Measurements from ENCODE around the gene FXN.
"Not testable (repeated sequence)": the region's sequence is repeated elsewhere in the genome, so short reads cannot be mapped to it uniquely, and the experiment has no call there.

The FXN gene

GRCh38 chr9:69035438-69036308, at the start of gene FXN:
Gene FXN, plus strand, starts transcription at chr9:69035752. Its CDS starts 31 bp downstream, at chr9:69035783.
- no peak for FAIRE-seq

DNA sequence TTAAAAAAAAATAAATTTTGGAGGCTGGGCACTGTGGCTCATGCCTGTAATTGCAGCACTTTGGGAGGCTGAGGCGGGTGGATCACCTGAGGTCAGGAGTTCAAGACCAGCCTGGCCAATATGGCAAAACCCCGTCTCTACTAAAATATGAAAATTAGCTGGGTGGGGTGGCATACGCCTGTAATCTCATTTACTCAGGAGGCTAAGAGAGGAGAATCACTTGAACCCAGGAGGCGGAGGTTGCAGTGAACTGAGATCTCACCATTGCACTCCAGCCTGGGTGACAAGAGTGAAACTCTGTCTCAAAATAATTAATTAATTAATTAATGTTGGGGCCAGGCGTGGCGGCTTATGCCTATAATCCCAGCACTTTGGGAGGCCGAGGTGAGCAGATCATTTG, 48.6 kb upstream of the FXN start:
- not testable (repeated sequence) for FAIRE-seq

GRCh38 chr9:68991457-68991856, 44.1 kb upstream of the FXN start:
- FAIRE-seq = no peak

DNA sequence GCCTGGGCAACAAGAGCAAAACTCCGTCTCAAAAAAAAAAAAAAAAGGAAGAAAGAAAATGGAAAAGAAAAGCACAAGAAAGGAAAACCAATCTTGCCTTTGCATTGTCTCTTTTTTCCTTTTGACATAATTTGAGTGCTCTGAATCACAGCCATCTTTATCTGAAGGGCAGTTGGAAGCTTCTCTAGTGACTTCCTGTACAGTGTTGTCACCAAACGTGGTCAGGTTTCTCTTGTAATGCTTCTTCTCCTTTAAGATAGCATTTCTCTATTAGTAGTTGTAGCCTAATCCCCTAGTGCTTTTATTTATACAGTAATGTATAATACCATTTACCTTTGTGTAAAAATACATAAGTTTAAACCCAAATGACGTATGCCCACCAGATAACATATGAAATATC, 39.8 kb upstream of the FXN start:
- no peak for FAIRE-seq

GRCh38 chr9:68996462-68996861, 39.1 kb upstream of the FXN start:
- no peak for FAIRE-seq

- no peak for FAIRE-seq
Measured at GRCh38 chr9:68997666-68998065, 37.9 kb upstream of the FXN start.

DNA sequence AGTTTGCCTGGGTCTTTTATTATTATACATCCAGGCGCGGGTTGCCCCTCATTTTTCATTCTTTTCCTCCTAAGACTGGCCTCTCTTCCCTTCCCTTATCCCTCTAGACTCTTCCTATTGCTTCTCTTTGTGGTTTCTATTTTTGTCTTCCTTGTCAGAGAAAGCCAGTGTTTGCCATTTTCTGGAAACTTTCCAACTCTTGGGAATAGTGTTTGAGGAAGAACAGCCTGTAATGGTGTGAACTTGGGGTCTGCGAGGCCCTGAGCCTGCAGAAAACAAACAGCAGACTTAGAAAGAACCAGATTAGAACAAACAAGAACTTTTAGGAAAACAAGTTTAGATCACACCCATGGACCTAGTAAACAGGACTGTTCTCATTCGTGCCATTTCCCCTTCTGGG, 37.2 kb upstream of the FXN start:
- FAIRE-seq = no peak

DNA sequence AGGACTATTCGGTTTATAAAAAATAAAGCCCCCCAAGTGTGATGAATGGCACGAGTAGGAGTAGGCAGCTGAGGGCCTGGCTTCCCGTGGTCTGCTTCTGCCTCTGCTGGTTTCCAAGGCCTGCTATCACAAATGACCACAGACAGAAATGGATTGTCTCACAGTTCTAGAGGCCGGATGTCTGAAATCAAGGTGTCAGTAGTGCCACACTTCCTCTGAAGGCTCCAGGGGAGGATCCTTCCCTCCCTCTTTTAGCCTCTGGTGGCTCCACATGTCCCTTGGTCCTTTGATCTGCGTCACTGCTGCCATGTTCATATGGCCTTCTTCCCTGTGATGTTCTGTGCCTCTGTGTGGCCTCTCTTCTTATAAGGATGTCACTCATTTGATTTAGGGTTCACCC, 36.7 kb upstream of the FXN start:
- FAIRE-seq = no peak

- FAIRE-seq = peak; percentile 36
Measured at GRCh38 chr9:68999393-69000105, 36.0 kb upstream of the FXN start.

GRCh38 chr9:69001921-69002320, 33.6 kb upstream of the FXN start:
- no peak for FAIRE-seq

DNA sequence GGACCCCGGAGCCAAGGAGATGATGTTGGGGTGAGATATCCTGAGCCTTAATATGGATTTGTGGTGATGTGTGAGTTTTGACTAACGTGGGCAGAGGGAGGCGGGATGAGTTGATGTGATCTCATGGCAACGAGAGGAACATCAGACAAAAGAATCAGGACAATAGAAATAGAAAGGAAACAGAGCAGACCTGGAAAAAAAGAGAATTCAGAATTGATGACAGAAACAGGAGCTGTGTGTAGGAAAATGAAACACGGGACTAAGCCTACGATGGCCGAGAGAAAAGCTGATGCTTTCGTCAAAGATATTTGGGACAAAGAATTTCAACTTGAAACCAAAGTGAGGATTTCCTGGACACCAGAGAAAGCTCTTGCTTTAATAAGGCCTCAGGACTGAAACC, 32.5 kb upstream of the FXN start:
- no peak for FAIRE-seq

DNA sequence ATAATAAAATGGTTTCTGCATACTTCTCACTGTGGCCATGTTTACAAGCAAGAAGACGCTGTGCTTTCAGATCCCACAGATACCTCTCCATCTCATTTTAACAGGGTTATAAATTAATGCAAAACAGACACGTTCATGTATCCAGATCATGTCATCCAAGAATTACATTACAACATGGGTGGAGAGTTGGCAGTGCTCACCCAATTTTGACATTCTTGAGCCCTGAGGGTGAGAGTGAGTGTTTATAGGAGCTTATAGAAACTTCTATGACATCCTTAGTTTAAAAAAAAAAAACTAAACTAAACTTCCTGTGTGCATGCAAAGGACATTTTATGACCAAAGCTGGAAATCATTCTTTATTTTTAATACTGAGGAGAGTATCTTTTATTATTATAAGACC, 30.7 kb upstream of the FXN start:
- no peak for FAIRE-seq

GRCh38 chr9:69009708-69010107, 25.8 kb upstream of the FXN start:
- FAIRE-seq = no peak

DNA sequence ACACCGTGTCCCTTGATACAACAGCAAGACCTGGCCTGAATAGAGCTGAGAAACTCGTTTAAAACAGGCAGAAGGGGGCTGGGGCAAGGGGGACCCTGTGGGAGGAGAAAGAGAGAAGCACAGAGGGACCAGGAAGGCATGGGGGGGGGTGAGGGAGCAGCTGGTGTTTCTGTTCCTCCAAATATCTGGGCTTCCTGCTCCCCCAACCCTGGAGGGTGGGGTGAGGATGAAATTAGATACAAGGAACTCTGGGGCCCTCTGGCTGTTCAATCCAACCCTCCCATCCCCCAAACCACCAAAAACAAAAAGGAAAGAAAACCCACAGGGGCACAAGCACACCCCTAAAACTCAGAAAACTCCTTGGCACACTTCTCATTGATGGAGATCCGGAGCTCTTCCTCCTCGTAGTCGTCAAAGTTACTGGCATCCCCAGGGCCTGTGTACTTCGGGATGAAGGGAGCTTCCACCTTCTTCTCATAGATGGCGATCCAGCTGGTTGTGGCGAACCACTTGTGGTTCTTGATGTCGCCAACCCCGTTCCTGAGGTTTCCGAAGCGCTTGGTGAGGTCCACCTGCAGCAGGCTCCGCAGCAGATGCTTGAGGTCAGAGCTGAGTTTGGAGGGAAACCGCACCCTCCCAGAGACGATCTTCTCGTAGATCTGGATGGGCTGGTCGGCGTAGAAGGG, 22.7 kb upstream of the FXN start:
- no peak for FAIRE-seq

GRCh38 chr9:69013382-69013727, 22.2 kb upstream of the FXN start:
- no peak for FAIRE-seq

DNA sequence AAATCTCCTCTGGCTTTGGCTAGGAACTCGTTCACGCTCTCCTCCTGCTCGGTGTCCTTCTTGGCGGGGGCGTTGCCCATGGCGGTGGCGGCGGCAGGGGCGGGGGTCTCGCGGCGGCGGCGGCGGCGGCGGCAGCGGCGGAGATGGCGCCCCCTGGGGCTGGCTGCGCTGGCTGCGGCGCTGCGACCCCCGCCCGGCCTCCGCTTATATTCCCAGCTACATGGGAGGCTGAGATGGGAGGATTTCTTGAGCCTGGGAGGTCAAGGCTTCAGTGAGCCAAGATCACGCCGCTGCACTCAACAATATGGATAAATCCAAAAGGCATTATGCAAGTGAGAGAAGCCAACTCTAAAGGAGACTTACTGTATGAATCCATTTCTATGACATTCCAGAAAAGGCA, 21.5 kb upstream of the FXN start, which contains the start of gene PRKACG:
PRKACG (minus strand) TSS at position 101 of the 400 bp plus-strand sequence; CDS start at position 80, 21 bp downstream.
- FAIRE-seq = no peak

- no peak for FAIRE-seq
Measured at GRCh38 chr9:69016191-69017096, 19.1 kb upstream of the FXN start.

DNA sequence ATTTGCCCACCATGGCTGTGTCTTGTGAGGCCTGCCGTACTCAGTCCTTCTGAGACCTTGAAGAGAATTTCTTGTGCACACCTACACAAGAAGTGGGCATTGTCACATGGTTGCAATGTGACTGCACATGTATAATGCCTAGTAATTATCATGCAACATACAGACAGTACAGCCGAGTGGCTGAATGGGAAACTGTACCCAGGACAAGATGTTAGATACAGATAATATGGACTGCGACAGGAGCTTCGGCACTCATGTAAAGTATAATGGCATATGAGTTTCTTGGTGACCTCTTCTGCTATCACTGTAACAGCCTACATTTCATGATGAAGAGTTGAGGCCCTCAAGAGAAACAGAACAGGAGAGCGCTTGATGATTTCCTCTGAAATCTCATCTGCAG, 16.8 kb upstream of the FXN start:
- FAIRE-seq = no peak

GRCh38 chr9:69019808-69020207, 15.7 kb upstream of the FXN start:
- FAIRE-seq = no peak

DNA sequence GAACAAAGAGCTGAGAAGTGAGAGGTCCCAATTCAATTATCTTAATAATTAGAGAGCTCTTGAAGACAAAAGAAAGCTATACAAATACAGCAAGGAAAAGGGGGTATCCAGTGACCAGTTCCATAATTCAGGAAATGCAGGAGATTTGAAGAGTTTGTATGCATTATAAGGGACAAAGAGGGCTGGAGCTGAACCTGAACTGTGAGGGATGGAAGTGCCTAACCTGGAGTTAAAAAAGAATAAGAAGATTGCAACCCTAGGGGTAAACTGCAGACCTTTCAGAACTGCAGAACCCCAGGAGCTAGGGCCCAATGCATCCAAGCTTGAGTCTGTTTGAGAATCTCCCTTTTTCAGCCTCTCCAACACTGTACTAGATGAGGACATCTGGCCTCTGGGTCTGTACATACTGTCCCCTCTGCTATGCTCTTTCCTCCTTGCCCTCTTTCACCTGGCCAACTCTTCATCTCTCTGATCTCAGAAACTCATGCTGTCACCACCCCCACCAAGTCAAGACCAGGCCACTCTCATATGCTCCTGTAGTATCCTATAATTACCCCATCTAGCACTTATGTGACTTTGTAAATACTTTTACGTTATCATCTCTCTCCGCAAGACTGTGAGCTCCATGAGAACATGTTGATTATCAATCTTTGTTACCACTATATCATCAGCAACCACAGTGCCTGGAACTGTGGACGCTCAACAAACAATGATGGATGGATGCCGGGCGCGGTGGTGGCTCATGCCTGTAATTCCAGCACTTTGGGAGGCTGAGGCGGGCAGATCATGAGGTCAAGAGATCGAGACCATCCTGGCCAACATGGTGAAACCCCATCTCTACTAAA, 15.0 kb upstream of the FXN start:
- no peak for FAIRE-seq

DNA sequence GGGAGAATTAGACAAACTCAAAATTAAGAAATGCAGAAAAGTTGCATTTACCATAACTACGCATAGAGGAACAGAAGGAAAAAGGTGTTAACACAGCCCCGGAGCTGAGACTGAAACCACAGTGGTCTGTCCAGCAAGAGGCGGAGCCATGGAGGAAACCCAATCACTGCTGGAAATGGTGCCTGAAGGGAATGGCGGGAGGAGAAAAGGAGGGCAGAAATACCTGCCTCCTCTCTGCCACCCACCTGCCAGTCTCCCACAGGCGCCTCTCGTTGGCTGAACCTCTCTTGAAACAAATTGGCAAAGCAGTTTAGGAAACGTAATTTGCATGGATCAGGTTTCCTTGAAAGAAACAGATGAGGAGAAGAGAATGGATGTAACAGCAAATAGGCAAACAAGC, 11.9 kb upstream of the FXN start:
- no peak for FAIRE-seq
